H1 (cell line): Measurements from ENCODE around the gene MYO1G.
"Not testable (repeated sequence)": the region's sequence is repeated elsewhere in the genome, so short reads cannot be mapped to it uniquely, and the experiment has no call there.

Experiments
- CBX5 ChIP-seq: fragments of 300-800, 300-1000 bp; sonication (generic); IDR thresholded peaks from 2 replicates; pipeline ENCODE4 v1.7.1; 2016; ENCODE audit warnings: antibody characterized with exemption, low read length, low read depth
- CREB1 ChIP-seq: IDR thresholded peaks from 2 replicates; pipeline ENCODE4 v1.6.1; 2012; ENCODE audit warnings: inconsistent platforms
- EP300 ChIP-seq, 2 experiments: IDR thresholded peaks; 1 replicate in 1 of 2; 2 replicates in 1 of 2; pipeline ENCODE4 v1.6.1; 2011 to 2012; ENCODE audit warnings: low read depth in 2 of 2, low read length in 2 of 2, mild to moderate bottlenecking in 2 of 2, borderline replicate concordance in 1 of 2, inconsistent platforms in 1 of 2, moderate library complexity in 1 of 2
- EZH2 ChIP-seq: fragments of 200-600 bp; sonication (generic); IDR thresholded peaks from 2 replicates; pipeline ENCODE4 v1.7.1; 2012; ENCODE audit warnings: low read depth, mild to moderate bottlenecking, moderate library complexity, low read length, inconsistent platforms; ENCODE audit not compliant: severe bottlenecking
- GTF2F1 ChIP-seq: IDR thresholded peaks from 2 replicates; pipeline ENCODE4 v1.6.1; 2012; ENCODE audit warnings: low read depth, low read length, improper control_type of control experiment, borderline replicate concordance
- JUND ChIP-seq: IDR thresholded peaks from 2 replicates; pipeline ENCODE4 v1.6.1; 2011; ENCODE audit warnings: mild to moderate bottlenecking, improper control_type of control experiment, low read length
- KDM1A ChIP-seq: fragments of 200-600, 300-600 bp; sonication (generic); IDR thresholded peaks from 2 replicates; pipeline ENCODE4 v1.7.1; 2016; ENCODE audit warnings: mild to moderate bottlenecking, low read length, borderline replicate concordance
- POLR2A ChIP-seq, 2 experiments: IDR thresholded peaks; 1 replicate in 1 of 2; 2 replicates in 1 of 2; pipeline ENCODE4 v1.6.1; 2011; ENCODE audit warnings: low read depth in 2 of 2, low read length in 2 of 2, mild to moderate bottlenecking in 2 of 2; ENCODE audit errors: control extremely low read depth in 1 of 2
- SP2 ChIP-seq: IDR thresholded peaks from 2 replicates; pipeline ENCODE4 v1.6.1; 2012; ENCODE audit warnings: mild to moderate bottlenecking, low read length, inconsistent platforms
- SRF ChIP-seq: IDR thresholded peaks from 2 replicates; pipeline ENCODE4 v1.6.1; 2011; ENCODE audit warnings: mild to moderate bottlenecking, low read depth, low read length, moderate library complexity
- TCF12 ChIP-seq: IDR thresholded peaks from 2 replicates; pipeline ENCODE4 v1.6.1; 2011; ENCODE audit warnings: low read depth, mild to moderate bottlenecking, low read length
- TF ChIP-seq, protein P1 (sequence below), 3 experiments: IDR thresholded peaks; 1 replicate in 2 of 3; 2 replicates in 1 of 3; pipeline versions ENCODE4 v1.5.1 to v1.6.1; 2011; ENCODE audit warnings: low read length in 3 of 3, mild to moderate bottlenecking in 3 of 3, inconsistent platforms in 2 of 3, low read depth in 1 of 3, moderate library complexity in 1 of 3; ENCODE audit not compliant: insufficient read depth in 1 of 3; ENCODE audit errors: control extremely low read depth in 1 of 3
- TF ChIP-seq, protein P2 (sequence below): IDR thresholded peaks from 2 replicates; pipeline ENCODE4 v1.6.1; 2011; ENCODE audit warnings: low read length, improper control_type of control experiment

DNA sequence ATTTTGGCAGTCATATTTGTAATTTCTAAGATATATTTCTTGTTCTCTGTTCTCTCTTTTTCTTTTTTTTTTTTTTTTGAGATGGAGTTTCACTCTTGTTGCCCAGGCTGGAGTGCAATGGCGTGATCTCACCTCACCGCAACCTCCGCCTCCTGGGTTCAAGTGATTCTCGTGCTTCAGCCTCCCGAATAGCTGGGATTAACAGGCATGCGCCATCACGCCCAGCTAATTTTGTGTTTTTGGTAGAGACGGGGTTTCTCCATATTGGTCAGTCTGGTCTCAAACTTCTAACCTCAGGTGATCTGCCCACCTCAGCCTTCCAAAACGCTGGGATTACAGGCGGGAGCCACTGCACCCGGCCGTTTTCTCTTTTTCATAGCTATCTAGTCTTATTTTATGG lies 46.7 kb upstream of the MYO1G start:
- TF ChIP-seq, protein P1, sequence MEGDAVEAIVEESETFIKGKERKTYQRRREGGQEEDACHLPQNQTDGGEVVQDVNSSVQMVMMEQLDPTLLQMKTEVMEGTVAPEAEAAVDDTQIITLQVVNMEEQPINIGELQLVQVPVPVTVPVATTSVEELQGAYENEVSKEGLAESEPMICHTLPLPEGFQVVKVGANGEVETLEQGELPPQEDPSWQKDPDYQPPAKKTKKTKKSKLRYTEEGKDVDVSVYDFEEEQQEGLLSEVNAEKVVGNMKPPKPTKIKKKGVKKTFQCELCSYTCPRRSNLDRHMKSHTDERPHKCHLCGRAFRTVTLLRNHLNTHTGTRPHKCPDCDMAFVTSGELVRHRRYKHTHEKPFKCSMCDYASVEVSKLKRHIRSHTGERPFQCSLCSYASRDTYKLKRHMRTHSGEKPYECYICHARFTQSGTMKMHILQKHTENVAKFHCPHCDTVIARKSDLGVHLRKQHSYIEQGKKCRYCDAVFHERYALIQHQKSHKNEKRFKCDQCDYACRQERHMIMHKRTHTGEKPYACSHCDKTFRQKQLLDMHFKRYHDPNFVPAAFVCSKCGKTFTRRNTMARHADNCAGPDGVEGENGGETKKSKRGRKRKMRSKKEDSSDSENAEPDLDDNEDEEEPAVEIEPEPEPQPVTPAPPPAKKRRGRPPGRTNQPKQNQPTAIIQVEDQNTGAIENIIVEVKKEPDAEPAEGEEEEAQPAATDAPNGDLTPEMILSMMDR (IDR thresholded peaks at IDR 0.05; ENCODE audit: control extremely low read depth in 1 of 3, insufficient read depth in 1 of 3, low read depth in 1 of 3, low read length in 3 of 3) = not testable (repeated sequence)
- not testable (repeated sequence) for TF ChIP-seq CBX5; POLR2A (IDR thresholded peaks at IDR 0.05; ENCODE audit: control extremely low read depth in 1 of 2, low read depth in 2 of 2, low read length in 2 of 2); KDM1A; EZH2; GTF2F1; SP2; SRF; JUND; EP300 (IDR thresholded peaks at IDR 0.05; ENCODE audit: borderline replicate concordance in 1 of 2, low read depth in 2 of 2, low read length in 2 of 2); TCF12; CREB1
- TF ChIP-seq, protein P2, sequence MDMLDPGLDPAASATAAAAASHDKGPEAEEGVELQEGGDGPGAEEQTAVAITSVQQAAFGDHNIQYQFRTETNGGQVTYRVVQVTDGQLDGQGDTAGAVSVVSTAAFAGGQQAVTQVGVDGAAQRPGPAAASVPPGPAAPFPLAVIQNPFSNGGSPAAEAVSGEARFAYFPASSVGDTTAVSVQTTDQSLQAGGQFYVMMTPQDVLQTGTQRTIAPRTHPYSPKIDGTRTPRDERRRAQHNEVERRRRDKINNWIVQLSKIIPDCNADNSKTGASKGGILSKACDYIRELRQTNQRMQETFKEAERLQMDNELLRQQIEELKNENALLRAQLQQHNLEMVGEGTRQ = not testable (repeated sequence)
